K562 (cell line): Measurements from ENCODE around the gene PLA1A. TPM values are rescaled to one million over a fixed set of nuclear protein-coding genes. Genes with fewer than 3 reads are reported as not detected.

Experiments
- ARHGAP35 ChIP-seq: fragments of 450-650 bp; IDR thresholded peaks from 2 replicates; pipeline ENCODE4 v1.6.1; 2018; ENCODE audit not compliant: partially characterized antibody
- ARID1B ChIP-seq: fragments of 450-650 bp; IDR thresholded peaks from 2 replicates; pipeline ENCODE4 v1.6.1; 2016; ENCODE audit warnings: antibody characterized with exemption, mild to moderate bottlenecking, inconsistent platforms
- CHD2 ChIP-seq: IDR thresholded peaks from 2 replicates; pipeline ENCODE4 v1.6.1; 2011; ENCODE audit warnings: low read depth, low read length
- CXXC5 ChIP-seq: fragments of 250-450 bp; sonication (Bioruptor Pico); IDR thresholded peaks from 2 replicates; pipeline ENCODE4 v1.8.0; 2022; ENCODE audit warnings: inconsistent platforms, mild to moderate bottlenecking, moderate library complexity
- DPF2 ChIP-seq: fragments of 450-650 bp; IDR thresholded peaks from 2 replicates; pipeline ENCODE4 v1.6.1; 2016
- FOS ChIP-seq: IDR thresholded peaks from 3 replicates; pipeline ENCODE4 v1.6.1; 2011; ENCODE audit not compliant: insufficient read length; ENCODE audit errors: extremely low read depth
- GABPB1 ChIP-seq: sonication (generic); formaldehyde crosslinking; IDR thresholded peaks from 2 replicates; pipeline ENCODE4 v1.8.0; 2022; ENCODE audit warnings: mild to moderate bottlenecking, missing genetic modification reagents
- GATA2 ChIP-seq: sonication (generic); formaldehyde crosslinking; IDR thresholded peaks from 2 replicates; pipeline ENCODE4 v1.4.0; 2020; ENCODE audit warnings: mild to moderate bottlenecking, missing genetic modification reagents
- HIVEP1 ChIP-seq: fragments of 250-450 bp; sonication (Bioruptor Pico); IDR thresholded peaks from 2 replicates; pipeline ENCODE4 v1.4.0; 2020; ENCODE audit warnings: mild to moderate bottlenecking
- HNRNPH1 ChIP-seq: fragments of 200-400 bp; formaldehyde crosslinking; optimal IDR thresholded peaks from 2 replicates; pipeline ENCODE3; 2017; ENCODE audit warnings: low read depth, mild to moderate bottlenecking, low read length, moderate library complexity
- KAT7 ChIP-seq: sonication (generic); formaldehyde crosslinking; IDR thresholded peaks from 2 replicates; pipeline ENCODE4 v1.8.0; 2022; ENCODE audit warnings: missing genetic modification reagents, mild to moderate bottlenecking, borderline replicate concordance
- MAFG ChIP-seq: fragments of 450-650 bp; conservative IDR thresholded peaks from 2 replicates; pipeline ENCODE4 v1.6.1; 2016; ENCODE audit warnings: missing genetic modification characterization, missing compliant biosample characterization
- NCOA2 ChIP-seq, 2 experiments: fragments of 450-650 bp; IDR thresholded peaks; 2 replicates each; pipeline ENCODE4 v1.6.1; 2018; ENCODE audit warnings: mild to moderate bottlenecking in 2 of 2, moderate library complexity in 1 of 2; ENCODE audit not compliant: partially characterized antibody in 2 of 2
- NFXL1 ChIP-seq: fragments of 450-650 bp; formaldehyde crosslinking; IDR thresholded peaks from 2 replicates; pipeline ENCODE4 v1.4.0; 2021; ENCODE audit warnings: mild to moderate bottlenecking
- RAD21 ChIP-seq, 2 experiments: fragments of 250-450 bp in 1 of 2; fragments of 450-650 bp in 1 of 2; sonication (Bioruptor Pico) in 1 of 2; formaldehyde crosslinking in 1 of 2; IDR thresholded peaks in 1 of 2; conservative IDR thresholded peaks in 1 of 2; 2 replicates each; pipeline versions ENCODE4 v1.4.0 to v1.8.0; 2020 to 2022; ENCODE audit warnings: mild to moderate bottlenecking in 2 of 2, moderate library complexity in 1 of 2
- RNF2 ChIP-seq: sonication (generic); IDR thresholded peaks from 2 replicates; pipeline ENCODE4 v1.6.1; 2016
- SMARCE1 ChIP-seq: fragments of 450-650 bp; IDR thresholded peaks from 2 replicates; pipeline ENCODE4 v1.7.1; 2016; ENCODE audit warnings: mild to moderate bottlenecking
- SRSF1 ChIP-seq: fragments of 200-400 bp; formaldehyde crosslinking; IDR thresholded peaks from 2 replicates; pipeline ENCODE4 v1.6.1; 2017; ENCODE audit warnings: mild to moderate bottlenecking, low read depth, low read length, moderate library complexity
- STAT5A ChIP-seq: IDR thresholded peaks from 2 replicates; pipeline ENCODE4 v1.6.1; 2012; ENCODE audit warnings: low read length, inconsistent platforms, borderline replicate concordance
- ZEB2 ChIP-seq: fragments of 450-650 bp; IDR thresholded peaks from 2 replicates; pipeline ENCODE4 v1.6.1; 2016
- polyA plus RNA-seq, 8 experiments: library from polyadenylated mRNA; depleted of rRNA in 4 of 8; stranded (reverse) in 5 of 8; unstranded in 3 of 8; fragments of >200 nt; fragmentation: Nextera tagmentation in 2 of 8; fragmentation: Illumina TruSeq in 1 of 8; extraction: Ambion mirVana in 2 of 8; extraction: Trizol in 1 of 8; gene quantifications; 2 replicates each; pipeline versions ENCODE4 v1.2.1 to v1.2.3, GENCODE V29; 2011 to 2014; ENCODE audit warnings: inconsistent platforms in 1 of 8, missing spikeins in 1 of 8
- total RNA-seq, 7 experiments: library from RNA; depleted of rRNA in 6 of 7; stranded (reverse); fragments of >200 nt in 6 of 7; fragmentation: Illumina TruSeq in 2 of 7; extraction: Trizol in 2 of 7; gene quantifications; 2 replicates each; pipeline versions ENCODE4 v1.2.1 to v1.2.3, GENCODE V29; 2011 to 2021; ENCODE audit warnings: low replicate concordance in 1 of 7
- TF ChIP-seq, protein P1 (sequence below): fragments of 250-450 bp; sonication (Bioruptor Pico); IDR thresholded peaks from 2 replicates; pipeline ENCODE4 v1.4.0; 2020
- TF ChIP-seq, protein P2 (sequence below): sonication (generic); formaldehyde crosslinking; IDR thresholded peaks from 2 replicates; pipeline ENCODE4 v1.8.0; 2023; ENCODE audit warnings: mild to moderate bottlenecking, missing genetic modification reagents
- TF ChIP-seq, protein P3 (sequence below): fragments of 250-450 bp; sonication (Bioruptor Pico); IDR thresholded peaks from 2 replicates; pipeline ENCODE4 v1.5.0; 2021

Gene PLA1A
- total and polyA plus RNA-seq, 9 of the 15 experiments (the other 6 are each of a cell fraction or from before 2014, with no cell fraction given), result not detected

DNA sequence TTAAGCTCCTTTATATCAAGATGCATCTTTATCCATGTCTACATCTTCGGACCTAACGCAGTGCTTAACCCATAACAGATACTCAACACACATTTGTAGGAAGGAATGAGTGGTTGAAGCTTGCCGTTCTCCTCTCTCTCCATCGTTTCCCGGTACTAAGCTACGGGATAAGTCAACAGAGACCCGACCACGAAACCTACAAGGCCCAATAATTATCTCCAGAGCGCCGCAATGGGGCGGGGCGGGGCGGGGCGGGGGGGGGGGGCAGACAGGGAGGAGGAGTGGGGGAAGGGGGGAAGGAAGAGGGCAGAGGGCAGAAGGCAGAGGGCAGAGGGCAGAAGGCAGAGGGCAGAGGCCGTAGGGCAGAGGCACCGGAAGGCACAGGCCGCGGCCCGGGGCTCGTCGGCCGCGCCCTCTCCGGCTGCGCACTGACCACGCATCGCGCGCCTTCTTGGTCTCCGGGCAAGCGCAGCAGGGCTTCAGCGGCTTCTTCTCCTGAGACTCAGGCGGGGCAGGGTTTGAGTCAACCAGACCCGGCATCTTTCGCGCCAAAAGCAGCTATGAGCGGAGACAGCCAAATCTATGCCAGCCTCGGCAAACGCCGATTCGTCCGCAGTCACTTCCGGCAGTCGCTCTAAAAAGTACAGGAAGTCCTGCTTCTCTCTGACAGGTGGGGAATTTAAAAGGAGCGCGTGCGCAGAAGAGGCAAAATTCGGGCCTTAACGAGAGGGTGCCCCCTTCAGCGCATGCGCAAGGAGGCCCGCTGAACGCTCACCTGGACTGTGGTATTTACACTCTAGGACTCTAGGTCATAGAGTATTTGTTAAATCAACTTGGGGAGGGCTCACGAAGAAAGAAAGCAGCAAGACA lies 79.3 kb downstream of the PLA1A start, which contains the start of gene COX17 (continued):
- TF ChIP-seq RAD21 (CRISPR knock-in tag; conservative IDR thresholded peaks at IDR 0.05 in 1 of 2, IDR thresholded peaks at IDR 0.05 in 1 of 2) (peak; percentile 7 to 28; a peak in 3 of 4 replicates), ZEB2 (no peak), ARHGAP35 (no peak), KAT7 (CRISPR knock-in tag) (no peak), CXXC5 (peak; percentile 92), NCOA2 (IDR thresholded peaks at IDR 0.05; ENCODE audit: partially characterized antibody in 2 of 2) (no peak), FOS (no peak), SRSF1 (no peak), SMARCE1 (no peak), MAFG (tag) (no peak), STAT5A (no peak), RNF2 (no peak), GABPB1 (CRISPR knock-in tag) (peak; percentile 89), HNRNPH1 (no peak), NFXL1 (no peak), HIVEP1 (CRISPR knock-in tag) (0 out of 2 replicates have a peak, but pooled peaks have one; percentile 52), GATA2 (no peak), ARID1B (no peak), DPF2 (no peak), CHD2 (peak; percentile 56; the same call in 1 of the 2 replicates)
- TF ChIP-seq, protein P1, sequence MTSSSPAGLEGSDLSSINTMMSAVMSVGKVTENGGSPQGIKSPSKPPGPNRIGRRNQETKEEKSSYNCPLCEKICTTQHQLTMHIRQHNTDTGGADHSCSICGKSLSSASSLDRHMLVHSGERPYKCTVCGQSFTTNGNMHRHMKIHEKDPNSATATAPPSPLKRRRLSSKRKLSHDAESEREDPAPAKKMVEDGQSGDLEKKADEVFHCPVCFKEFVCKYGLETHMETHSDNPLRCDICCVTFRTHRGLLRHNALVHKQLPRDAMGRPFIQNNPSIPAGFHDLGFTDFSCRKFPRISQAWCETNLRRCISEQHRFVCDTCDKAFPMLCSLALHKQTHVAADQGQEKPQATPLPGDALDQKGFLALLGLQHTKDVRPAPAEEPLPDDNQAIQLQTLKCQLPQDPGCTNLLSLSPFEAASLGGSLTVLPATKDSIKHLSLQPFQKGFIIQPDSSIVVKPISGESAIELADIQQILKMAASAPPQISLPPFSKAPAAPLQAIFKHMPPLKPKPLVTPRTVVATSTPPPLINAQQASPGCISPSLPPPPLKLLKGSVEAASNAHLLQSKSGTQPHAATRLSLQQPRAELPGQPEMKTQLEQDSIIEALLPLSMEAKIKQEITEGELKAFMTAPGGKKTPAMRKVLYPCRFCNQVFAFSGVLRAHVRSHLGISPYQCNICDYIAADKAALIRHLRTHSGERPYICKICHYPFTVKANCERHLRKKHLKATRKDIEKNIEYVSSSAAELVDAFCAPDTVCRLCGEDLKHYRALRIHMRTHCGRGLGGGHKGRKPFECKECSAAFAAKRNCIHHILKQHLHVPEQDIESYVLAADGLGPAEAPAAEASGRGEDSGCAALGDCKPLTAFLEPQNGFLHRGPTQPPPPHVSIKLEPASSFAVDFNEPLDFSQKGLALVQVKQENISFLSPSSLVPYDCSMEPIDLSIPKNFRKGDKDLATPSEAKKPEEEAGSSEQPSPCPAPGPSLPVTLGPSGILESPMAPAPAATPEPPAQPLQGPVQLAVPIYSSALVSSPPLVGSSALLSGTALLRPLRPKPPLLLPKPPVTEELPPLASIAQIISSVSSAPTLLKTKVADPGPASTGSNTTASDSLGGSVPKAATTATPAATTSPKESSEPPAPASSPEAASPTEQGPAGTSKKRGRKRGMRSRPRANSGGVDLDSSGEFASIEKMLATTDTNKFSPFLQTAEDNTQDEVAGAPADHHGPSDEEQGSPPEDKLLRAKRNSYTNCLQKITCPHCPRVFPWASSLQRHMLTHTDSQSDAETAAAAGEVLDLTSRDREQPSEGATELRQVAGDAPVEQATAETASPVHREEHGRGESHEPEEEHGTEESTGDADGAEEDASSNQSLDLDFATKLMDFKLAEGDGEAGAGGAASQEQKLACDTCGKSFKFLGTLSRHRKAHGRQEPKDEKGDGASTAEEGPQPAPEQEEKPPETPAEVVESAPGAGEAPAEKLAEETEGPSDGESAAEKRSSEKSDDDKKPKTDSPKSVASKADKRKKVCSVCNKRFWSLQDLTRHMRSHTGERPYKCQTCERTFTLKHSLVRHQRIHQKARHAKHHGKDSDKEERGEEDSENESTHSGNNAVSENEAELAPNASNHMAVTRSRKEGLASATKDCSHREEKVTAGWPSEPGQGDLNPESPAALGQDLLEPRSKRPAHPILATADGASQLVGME (CRISPR knock-in tag), result 0 out of 2 replicates have a peak, but pooled peaks have one; percentile 37
- TF ChIP-seq, protein P2, sequence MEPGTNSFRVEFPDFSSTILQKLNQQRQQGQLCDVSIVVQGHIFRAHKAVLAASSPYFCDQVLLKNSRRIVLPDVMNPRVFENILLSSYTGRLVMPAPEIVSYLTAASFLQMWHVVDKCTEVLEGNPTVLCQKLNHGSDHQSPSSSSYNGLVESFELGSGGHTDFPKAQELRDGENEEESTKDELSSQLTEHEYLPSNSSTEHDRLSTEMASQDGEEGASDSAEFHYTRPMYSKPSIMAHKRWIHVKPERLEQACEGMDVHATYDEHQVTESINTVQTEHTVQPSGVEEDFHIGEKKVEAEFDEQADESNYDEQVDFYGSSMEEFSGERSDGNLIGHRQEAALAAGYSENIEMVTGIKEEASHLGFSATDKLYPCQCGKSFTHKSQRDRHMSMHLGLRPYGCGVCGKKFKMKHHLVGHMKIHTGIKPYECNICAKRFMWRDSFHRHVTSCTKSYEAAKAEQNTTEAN (CRISPR knock-in tag), result no peak
- TF ChIP-seq, protein P3, sequence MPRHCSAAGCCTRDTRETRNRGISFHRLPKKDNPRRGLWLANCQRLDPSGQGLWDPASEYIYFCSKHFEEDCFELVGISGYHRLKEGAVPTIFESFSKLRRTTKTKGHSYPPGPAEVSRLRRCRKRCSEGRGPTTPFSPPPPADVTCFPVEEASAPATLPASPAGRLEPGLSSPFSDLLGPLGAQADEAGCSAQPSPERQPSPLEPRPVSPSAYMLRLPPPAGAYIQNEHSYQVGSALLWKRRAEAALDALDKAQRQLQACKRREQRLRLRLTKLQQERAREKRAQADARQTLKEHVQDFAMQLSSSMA (CRISPR knock-in tag), result no peak
